Smooth muscle cell (in vitro differentiated cells): ENCODE data around the gene MYO5B. TPM values are rescaled to one million over a fixed set of nuclear protein-coding genes. Genes with fewer than 3 reads are reported as not detected.

ENCODE experiments used
- DNase-seq: peaks from one replicate; lab custom pipeline; 2025; ENCODE audit not compliant: unreplicated experiment; lab: John Stamatoyannopoulos, UW
- H2AFZ ChIP-seq: fragments of 200-600 bp; sonication (generic); 2 replicates; pipeline ENCODE4 v1.6.0; 2016; ENCODE audit warnings: antibody characterized with exemption, low read depth, mild to moderate bottlenecking
- H3F3A ChIP-seq: fragments of 200-600 bp; sonication (generic); 2 replicates; pipeline ENCODE4 v1.6.0; 2017; ENCODE audit warnings: antibody characterized with exemption, low read depth
- H3K27ac ChIP-seq: fragments of 200-600 bp; sonication (generic); 2 replicates; pipeline ENCODE4 v1.5.1; 2016; ENCODE audit warnings: low read depth, mild to moderate bottlenecking
- H3K27me3 ChIP-seq: fragments of 200-600 bp; sonication (generic); 2 replicates; pipeline ENCODE4 v1.6.1; 2016; ENCODE audit warnings: low read depth, mild to moderate bottlenecking
- H3K36me3 ChIP-seq: fragments of 200-600 bp; sonication (generic); 2 replicates; pipeline ENCODE4 v1.5.1; 2016; ENCODE audit warnings: low read depth
- H3K4me1 ChIP-seq: fragments of 200-600 bp; sonication (generic); 2 replicates; pipeline ENCODE4 v1.5.1; 2016; ENCODE audit warnings: low read depth
- H3K4me2 ChIP-seq: fragments of 200-600 bp; sonication (generic); 2 replicates; pipeline ENCODE4 v1.6.0; 2016; ENCODE audit warnings: mild to moderate bottlenecking
- H3K4me3 ChIP-seq: fragments of 200-600 bp; sonication (generic); 2 replicates; pipeline ENCODE4 v1.5.1; 2016; ENCODE audit warnings: mild to moderate bottlenecking
- H3K79me2 ChIP-seq: fragments of 200-600 bp; sonication (generic); 2 replicates; pipeline ENCODE4 v1.6.0; 2016; ENCODE audit warnings: low read depth, mild to moderate bottlenecking
- H3K9ac ChIP-seq: fragments of 200-600 bp; sonication (generic); 2 replicates; pipeline ENCODE4 v1.6.0; 2016; ENCODE audit warnings: low read depth
- H3K9me3 ChIP-seq: fragments of 200-600 bp; sonication (generic); replicated peaks from 2 replicates; pipeline ENCODE4 v1.5.1; 2016; ENCODE audit warnings: low read depth
- H4K20me1 ChIP-seq: fragments of 200-600 bp; sonication (generic); 2 replicates; pipeline ENCODE4 v1.6.0; 2016; ENCODE audit warnings: low read depth
- CTCF ChIP-seq: fragments of 200-600 bp; sonication (generic); IDR thresholded peaks from 2 replicates; pipeline ENCODE4 v1.5.1; 2017; ENCODE audit warnings: borderline replicate concordance, mild to moderate bottlenecking, antibody characterized with exemption; ENCODE audit not compliant: insufficient read depth, poor library complexity, severe bottlenecking
- WGBS: methylation state at CpG from one replicate; pipeline ENCODE4 v1.1.7; 2016; ENCODE audit warnings: low lambda C conversion rate; 5-methylcytosine and 5-hydroxymethylcytosine counted together
- polyA plus RNA-seq: library from polyadenylated mRNA; unstranded; fragments of >200 nt; fragmentation: Nextera tagmentation; extraction: Ambion mirVana; gene quantifications from 2 replicates; pipeline ENCODE4 v1.2.1, GENCODE V29; 2016
- total RNA-seq: library from RNA; depleted of rRNA; stranded (reverse); fragments of >200 nt; gene quantifications from 2 replicates; pipeline ENCODE4 v1.2.3, GENCODE V29; 2014

Gene MYO5B
- total and polyA plus RNA-seq, 2 experiments from 2014 or later: 1.7 to 25.3 TPM

DNA sequence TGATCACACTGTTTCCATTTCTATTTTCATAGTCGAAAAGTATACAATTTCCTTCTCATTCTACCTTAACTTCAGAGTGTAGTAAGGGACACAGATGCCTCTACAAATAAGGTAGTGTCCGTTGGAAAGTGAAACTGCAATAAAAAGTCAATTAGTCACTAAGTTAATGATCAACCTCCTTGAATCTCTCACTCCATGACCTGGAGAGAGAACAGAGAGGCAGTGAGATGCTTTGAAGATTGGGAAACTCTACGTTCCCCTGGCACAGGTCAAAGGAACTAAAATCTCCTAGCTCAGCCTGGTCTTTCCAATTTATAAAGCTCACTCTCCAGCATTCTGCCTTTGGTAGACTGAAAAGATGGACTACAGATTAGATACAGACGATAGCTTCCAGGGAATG lies 227.8 kb downstream of the MYO5B start:
- no peaks in the 10 kb centered on the region for H3K27me3 ChIP-seq
- TF ChIP-seq CTCF: no peak
- H3K9ac ChIP-seq: no peak overlapping the region
- no peak overlapping the region for H3K4me3 ChIP-seq
- no peak overlapping the region for H2AFZ ChIP-seq
- no peaks in the 10 kb centered on the region for H4K20me1 ChIP-seq
- no peak for DNase-seq
- H3K79me2 ChIP-seq: no peaks in the 10 kb centered on the region
- no peaks in the 10 kb centered on the region for H3K9me3 ChIP-seq
- H3K4me2 ChIP-seq: no peak overlapping the region
- H3K4me1 ChIP-seq: peaks cover 3% of the 10 kb centered on the region
- WGBS: 77% methylated on average over 4 of the region's 4 CpGs
- H3K36me3 ChIP-seq: no peaks in the 10 kb centered on the region
- H3F3A ChIP-seq: no peaks in the 10 kb centered on the region
- no peak overlapping the region for H3K27ac ChIP-seq

GRCh38 chr18:49966090-49966489 lies 228.9 kb downstream of the MYO5B start:
- no peak overlapping the region for H3K27ac ChIP-seq
- peak overlapping the region; percentile 13 for H3K4me2 ChIP-seq
- no peaks in the 10 kb centered on the region for H3K9me3 ChIP-seq
- no peak overlapping the region for H3K9ac ChIP-seq
- no peak for TF ChIP-seq CTCF
- H3K79me2 ChIP-seq: no peaks in the 10 kb centered on the region
- peaks cover 3% of the 10 kb centered on the region for H3K4me1 ChIP-seq
- no peaks in the 10 kb centered on the region for H3K36me3 ChIP-seq
- no peak overlapping the region for H2AFZ ChIP-seq
- no peak for DNase-seq
- no peaks in the 10 kb centered on the region for H3K27me3 ChIP-seq
- no peak overlapping the region for H3K4me3 ChIP-seq
- 73% methylated on average over 3 of the region's 3 CpGs for WGBS
- H4K20me1 ChIP-seq: no peaks in the 10 kb centered on the region
- H3F3A ChIP-seq: no peaks in the 10 kb centered on the region

DNA sequence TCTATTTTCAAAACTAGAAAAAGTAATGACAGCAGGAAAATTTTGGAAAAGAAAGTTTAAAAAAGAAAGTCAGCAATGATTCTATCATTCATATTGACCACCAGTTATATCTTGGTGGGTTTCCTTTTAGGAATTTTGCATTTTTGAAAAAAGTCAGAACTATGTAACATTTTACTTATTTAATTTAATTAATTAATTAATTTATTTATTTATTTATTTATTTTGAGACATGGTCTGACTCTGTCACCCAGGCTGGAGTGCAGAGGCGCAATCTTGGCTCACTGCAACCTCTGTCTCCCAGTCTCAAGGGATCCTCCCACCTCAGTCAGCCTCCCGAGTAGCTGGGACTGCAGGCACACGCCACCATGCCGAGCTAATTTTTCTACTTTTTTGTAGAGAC lies 231.7 kb downstream of the MYO5B start:
- no peaks in the 10 kb centered on the region for H3K27me3 ChIP-seq
- H3K79me2 ChIP-seq: no peaks in the 10 kb centered on the region
- H4K20me1 ChIP-seq: no peaks in the 10 kb centered on the region
- no peak overlapping the region for H3K9ac ChIP-seq
- H3K36me3 ChIP-seq: no peaks in the 10 kb centered on the region
- WGBS: 95% methylated on average over 4 of the region's 4 CpGs
- no peak for TF ChIP-seq CTCF
- no peaks in the 10 kb centered on the region for H3K9me3 ChIP-seq
- peaks cover 3% of the 10 kb centered on the region for H3K4me1 ChIP-seq
- no peak for DNase-seq
- H3K27ac ChIP-seq: no peak overlapping the region
- H3K4me2 ChIP-seq: no peak overlapping the region
- no peak overlapping the region for H3K4me3 ChIP-seq
- H3F3A ChIP-seq: no peaks in the 10 kb centered on the region
- no peak overlapping the region for H2AFZ ChIP-seq

DNA sequence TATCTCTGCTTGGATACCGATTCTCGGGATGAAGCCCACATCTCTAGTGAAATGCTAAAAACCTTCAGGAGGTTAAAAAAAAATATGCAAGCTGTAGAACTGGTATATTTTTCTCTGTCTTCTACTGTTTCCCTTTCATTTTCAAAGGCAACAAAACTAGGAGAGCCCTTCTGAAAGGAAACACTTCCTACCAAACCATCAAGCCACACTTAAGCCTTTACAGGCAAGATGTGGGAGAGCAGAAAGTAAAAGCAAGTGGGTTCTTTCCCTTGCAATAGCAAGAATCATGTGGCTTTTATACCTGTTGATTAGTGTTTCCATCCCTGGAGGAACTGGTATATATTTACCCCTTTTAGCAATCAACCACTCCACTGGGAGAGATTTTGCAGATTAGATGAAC lies 233.7 kb downstream of the MYO5B start:
- Histone ChIP-seq H3K9ac (no peak overlapping the region), H2AFZ (no peak overlapping the region), H3K27ac (no peak overlapping the region), H3K36me3 (no peaks in the 10 kb centered on the region), H3K27me3 (no peaks in the 10 kb centered on the region), H3K4me3 (no peak overlapping the region), H3K4me1 (peaks cover 1% of the 10 kb centered on the region), H4K20me1 (no peaks in the 10 kb centered on the region), H3K9me3 (no peaks in the 10 kb centered on the region), H3F3A (no peaks in the 10 kb centered on the region), H3K79me2 (no peaks in the 10 kb centered on the region), H3K4me2 (no peak overlapping the region)
- WGBS: 50% methylated on average over 2 of the region's 2 CpGs
- no peak for TF ChIP-seq CTCF
- DNase-seq: no peak
